Stimulated activated CD4-positive, alpha-beta T cell treated with anti-CD3 and anti-CD28 coated beads, TNF-alpha, amount 100 ng/mL, for 4 hours (primary cell): ENCODE data around the gene PHF20.
"Not testable (repeated sequence)": the region's sequence is repeated elsewhere in the genome, so short reads cannot be mapped to it uniquely, and the experiment has no call there.

ENCODE experiments used
- DNase-seq, 3 experiments: peaks; one replicate each; pipeline ENCODE4 v3.0.0-alpha.2; 2020; ENCODE audit warnings: low read depth in 3 of 3

The PHF20 gene

DNA sequence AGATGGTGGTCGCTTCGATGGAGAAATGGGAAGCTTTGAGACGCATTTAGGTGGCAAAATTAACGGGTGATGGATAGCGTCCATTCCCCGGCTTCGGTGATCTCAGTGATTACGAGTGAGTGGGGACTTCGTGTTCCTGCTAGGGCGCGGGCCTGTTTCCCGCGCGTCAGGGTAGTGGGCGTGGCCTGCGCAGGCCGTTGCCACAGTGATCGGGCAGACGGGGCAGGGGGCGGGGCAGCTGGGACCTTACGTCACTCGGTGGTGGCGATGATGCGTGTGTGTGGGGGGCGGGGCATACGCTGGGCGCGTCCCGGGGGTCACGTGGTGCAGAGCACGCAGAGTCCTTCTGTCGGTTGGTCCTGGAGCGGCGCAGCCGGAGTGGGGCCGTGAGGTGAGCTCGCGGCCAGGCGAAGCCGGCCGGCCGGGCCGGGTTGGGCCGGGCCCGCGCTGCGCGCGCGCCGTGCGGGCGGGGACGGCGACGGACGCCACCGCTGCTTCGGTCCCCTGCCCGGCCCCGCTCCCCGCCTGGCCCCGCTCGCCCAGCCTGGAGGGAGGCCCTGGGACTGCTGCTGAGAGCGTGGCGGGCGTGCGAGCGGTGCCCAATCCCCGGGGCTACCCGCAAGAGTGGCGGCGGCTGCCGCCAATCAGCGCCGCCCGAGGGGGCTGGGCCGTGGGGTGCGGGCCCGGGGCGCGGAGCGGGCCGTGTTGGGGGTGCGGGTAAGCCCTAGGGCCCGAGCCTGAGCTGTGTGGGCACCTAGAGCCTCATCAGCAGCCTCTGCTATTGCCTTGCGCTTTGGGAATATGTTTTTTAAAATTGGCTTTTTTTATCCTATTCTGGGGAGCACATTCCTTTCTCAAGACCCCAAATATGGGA lies at the start of gene PHF20:
PHF20 (plus strand) TSS at position 327 of the 874 bp plus-strand sequence. CDS start 29,508 bp downstream, outside the sequence.
- peak; percentile 100 for DNase-seq

GRCh38 chr20:35723275-35723639 lies 48.6 kb upstream of the PHF20 start:
- DNase-seq = not testable (repeated sequence)

DNA sequence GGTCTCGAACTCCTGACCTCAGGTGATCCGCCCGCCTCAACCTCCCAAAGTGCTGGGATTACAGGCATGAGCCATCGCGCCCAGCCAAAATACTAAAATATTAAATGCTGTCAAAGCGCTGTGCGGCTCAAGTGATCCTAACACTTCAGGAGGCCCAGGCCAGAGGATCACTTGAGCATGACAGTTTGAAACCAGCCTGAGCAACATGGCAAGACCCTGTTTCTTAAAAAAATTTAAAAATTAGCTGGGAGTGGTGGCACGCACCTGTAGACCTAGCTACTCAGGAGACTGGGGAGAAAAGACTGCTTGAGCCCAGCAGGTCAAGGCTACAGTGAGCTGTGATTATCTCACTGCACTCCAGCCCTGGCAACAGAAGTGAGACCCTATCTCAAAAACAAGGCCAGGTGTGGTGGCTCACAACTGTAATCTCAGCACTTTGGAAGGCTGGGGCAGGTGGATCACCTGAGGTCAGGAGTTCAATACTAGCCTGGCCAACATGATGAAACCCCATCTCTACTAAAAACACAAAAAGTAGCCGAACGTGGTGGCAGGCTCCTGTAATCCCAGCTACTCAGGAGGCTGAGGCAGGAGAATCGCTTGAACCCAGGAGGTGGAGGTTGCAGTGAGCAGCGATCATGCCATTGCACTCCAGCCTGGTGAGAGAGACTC lies 48.0 kb upstream of the PHF20 start:
- DNase-seq = not testable (repeated sequence)

DNA sequence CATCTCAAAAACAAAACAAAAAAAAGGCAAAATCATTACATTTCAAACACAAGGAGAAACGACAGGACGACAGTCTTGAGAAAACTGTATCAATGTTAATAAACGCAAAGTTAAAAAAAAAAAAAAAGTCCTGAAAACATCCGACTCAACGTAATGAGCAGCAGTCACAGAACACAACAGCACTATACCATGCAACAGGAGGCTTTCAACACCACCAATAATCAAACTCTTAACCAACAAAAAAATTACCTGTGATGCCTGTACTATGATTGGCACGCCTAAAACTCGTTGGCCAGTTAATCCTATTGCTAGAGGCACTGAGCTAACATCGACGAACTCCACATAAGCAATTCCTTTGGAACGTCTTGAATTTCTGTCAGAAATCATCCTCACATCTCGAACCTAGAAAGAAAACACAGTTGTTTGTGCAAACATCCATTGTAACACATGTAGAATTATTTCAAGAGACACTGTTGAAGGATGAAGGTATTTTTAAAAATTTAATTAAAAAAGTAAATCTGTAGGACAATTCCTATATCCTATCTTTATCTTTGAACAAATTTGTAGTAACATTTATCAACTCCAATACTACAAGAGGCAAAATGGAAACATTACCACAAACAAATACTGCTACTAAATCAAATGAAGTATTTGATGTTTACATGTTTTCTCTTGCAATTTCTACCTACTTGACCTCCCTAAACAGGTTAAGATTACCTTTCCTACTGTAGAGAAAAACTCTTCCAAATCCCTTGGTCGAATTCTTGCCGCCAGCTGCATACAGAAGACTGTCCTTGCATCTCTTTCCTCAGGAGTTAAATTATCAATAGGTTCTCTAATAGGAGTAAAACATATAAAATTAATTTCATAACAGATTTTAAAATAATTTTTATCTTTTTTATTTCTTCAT lies 47.2 kb upstream of the PHF20 start:
- no peak for DNase-seq

GRCh38 chr20:35726842-35727711 lies 44.7 kb upstream of the PHF20 start:
- DNase-seq = no peak

- DNase-seq = no peak
Observed at GRCh38 chr20:35729283-35729807, 42.5 kb upstream of the PHF20 start.

DNA sequence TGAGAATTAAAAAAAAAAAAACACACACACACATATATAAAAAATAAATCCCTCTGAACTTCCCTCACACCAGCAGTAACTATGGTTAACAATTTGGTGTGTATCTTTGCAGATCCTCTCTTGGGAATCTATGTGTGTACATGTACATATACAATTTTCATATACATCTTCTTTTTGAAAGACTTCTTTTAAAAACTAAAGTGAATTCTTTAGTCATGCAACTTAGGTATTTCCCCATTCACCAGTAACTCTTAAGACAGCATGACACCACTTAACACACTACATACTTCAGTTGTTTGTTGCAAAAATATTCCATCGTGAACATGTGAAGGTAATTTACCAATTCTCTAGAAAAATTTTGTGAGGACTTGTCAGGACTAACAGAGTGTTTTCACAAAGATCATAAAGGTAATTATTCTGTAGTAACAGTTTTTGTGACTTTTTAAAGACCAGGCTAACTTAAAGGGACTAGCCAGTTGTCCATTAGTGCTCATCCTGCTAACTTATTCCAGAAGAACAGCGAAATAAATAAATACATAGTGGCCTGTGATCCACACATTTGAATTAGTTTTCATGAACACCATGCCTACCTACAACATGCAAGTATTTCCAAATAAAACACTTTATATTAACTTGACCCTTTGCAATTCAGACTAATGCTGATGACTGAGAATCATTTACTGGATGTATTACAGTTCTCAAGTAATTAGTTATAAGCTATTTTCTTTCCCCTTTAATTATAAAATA lies 41.8 kb upstream of the PHF20 start:
- no peak for DNase-seq

DNA sequence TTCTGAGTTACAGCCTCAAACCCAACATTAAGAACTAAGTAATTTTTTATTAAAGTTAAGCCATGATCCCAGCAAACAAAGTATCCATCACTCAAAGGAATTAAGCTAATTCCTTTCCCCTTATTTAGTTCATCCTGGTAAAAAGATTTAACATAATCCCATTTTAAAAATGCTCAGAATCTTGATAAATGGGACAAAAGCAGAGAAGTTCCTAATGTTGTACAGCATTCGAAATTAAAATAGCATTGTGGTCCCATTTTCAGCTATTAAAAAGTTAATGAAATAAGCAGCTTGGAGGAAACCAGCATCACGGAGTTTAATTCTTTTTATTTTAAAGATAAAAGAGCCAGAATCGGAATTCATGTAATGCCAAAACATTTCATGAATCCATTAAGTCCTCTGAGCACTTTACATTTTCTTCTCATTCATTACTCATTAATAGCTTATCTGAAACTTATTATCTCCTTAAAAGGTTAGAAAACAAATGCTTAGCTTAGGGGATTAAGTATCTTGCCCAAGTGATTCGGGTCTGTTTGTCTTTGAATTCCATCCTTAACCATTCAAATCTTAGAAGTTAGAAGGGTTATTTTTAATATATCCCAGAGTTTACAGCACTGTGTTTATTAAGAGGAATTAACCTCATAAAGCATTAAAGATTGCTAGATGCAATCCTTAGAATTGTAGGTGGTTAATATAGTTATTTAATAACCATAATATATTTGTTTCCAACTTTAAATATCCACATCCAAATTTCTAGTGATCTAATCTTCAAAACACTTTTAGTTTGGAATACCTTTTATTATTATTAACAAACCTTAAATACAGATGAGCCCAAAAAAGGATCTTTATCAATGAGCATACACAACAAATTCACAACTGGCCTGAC lies 41.0 kb upstream of the PHF20 start:
- no peak for DNase-seq

- DNase-seq = no peak
Observed at GRCh38 chr20:35731469-35731788, 40.4 kb upstream of the PHF20 start.

DNA sequence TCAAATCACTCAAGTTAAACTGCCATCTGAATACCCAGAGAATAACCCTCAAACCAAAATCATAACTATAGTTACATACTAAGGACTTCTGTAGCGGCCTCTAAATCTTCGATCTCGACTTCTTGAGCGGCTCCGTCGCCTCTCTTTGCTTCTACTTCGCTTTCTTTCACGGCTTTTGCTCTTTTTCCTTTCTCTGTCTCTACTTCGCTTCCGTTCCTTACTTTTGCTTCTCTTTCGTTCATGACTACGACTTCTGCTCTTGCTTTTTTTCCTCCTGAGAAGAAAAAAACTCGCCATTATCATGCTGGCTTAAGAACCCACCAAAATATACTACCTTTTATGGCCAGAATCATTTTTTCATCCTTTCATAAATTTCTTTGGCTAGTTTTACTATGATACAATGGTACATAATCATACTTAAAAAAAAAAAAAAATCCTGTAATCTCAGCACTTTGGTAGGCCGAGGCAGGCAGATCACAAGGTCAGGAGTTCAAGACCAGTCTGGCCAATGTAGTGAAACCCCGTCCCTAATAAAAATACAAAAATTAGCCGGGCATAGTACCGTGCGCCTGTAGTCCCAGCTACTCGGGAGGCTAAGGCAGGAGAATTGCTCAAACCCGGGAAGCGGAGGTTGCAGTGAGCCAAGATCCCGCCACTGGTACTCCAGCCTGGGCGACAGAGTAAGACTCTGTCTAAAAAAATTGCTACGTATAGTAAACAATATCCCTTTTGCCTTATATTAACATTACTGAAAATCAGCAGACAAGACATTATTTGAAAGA lies 39.8 kb upstream of the PHF20 start:
- no peak for DNase-seq

- DNase-seq = no peak
Observed at GRCh38 chr20:35732644-35732982, 39.2 kb upstream of the PHF20 start.

DNA sequence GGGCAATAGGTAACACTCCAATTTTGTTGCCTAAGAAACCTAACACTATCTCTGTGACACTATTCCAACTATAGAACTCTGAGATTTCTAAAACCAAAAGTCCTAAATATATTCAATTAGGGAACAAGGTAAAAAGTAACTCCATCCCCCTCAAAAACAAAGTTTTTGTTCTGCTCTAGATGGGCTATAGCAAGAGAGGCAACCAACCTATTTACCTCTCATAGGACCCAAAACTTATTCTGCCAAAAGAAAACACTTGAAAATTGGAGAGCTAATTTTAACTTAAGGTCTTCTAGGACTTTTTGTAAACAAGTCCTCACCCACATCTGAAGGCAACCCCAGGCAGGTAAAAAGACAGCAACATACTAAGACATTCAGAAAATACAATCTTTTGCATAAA lies 37.4 kb upstream of the PHF20 start:
- no peak for DNase-seq

DNA sequence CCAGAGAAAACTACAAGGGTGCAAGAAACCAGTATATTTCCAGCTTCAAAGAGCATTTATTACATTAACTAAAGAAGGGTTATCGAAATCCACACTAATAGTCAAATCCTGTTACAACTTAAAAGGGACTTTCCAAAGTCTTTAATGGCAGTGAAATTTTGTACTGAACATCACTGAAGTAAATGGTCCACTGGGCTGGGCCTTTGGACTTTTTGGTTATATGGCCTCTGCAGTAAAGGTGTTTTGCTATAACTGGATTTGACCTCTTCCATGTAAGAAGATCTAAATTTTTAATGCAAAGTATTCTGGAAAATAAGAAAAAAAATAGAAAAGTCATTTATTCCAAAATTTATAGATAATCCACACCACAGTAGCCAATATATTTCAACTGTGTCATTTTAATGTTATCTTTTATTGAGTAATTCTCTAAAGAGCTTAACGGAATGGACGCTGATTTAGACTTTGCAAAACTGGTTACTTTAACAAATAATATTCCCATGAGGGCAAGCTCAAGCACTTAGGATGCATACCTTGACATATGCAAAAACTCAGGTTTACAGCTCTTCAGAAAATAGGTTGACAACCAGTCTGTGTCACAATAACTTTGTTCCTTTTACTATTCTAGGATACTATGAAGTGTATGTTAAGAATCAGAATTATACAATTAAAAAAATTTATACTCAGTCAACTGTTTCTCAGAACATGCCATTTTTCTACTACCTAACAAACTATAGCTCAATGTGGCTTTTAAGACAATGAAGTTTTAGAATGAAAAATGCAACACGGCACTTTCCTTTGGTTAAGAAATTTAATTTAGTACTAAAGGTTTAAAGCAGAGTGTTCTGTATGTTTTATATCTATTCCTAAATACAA lies 36.8 kb upstream of the PHF20 start:
- no peak for DNase-seq

- DNase-seq = no peak
Observed at GRCh38 chr20:35735826-35736470, 35.9 kb upstream of the PHF20 start.

- DNase-seq = no peak
Observed at GRCh38 chr20:35737865-35738333, 33.9 kb upstream of the PHF20 start.

DNA sequence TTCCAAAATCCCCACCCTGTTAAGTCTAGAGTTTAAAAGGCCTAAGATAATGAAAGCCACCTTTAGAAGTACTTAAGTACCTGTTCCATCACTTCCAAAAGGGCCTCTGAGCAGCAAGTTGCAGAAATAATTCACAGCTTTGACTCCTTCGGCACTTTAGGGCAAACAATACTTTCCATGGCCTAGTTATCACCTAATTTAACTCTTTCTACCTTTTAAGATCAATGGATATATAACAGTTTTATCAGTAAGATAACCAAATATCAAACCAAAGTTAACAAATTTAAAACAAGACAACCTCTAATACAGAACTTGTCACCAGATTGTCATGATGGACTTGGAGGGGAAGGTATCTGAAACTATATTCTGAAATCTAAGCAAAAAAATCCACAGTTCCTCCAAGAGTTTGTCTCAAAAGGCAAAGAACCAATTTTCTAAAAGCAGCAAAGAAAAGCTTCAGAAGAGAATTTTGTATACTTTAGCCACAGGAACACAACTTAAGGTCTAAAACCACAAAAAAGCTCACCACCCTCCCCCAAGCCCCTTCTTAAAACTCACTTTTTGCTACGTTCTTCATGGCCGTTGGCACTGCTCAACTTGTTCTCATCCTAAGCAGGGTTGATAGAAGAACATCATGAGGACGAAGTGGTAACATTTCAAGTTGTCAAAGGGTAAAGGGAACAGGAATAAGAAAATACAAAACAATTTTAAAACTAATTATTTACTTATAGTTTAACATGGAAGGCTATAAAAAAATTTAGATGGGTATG lies 33.2 kb upstream of the PHF20 start:
- no peak for DNase-seq
